ENCODE results near the gene THOC7.

DNA sequence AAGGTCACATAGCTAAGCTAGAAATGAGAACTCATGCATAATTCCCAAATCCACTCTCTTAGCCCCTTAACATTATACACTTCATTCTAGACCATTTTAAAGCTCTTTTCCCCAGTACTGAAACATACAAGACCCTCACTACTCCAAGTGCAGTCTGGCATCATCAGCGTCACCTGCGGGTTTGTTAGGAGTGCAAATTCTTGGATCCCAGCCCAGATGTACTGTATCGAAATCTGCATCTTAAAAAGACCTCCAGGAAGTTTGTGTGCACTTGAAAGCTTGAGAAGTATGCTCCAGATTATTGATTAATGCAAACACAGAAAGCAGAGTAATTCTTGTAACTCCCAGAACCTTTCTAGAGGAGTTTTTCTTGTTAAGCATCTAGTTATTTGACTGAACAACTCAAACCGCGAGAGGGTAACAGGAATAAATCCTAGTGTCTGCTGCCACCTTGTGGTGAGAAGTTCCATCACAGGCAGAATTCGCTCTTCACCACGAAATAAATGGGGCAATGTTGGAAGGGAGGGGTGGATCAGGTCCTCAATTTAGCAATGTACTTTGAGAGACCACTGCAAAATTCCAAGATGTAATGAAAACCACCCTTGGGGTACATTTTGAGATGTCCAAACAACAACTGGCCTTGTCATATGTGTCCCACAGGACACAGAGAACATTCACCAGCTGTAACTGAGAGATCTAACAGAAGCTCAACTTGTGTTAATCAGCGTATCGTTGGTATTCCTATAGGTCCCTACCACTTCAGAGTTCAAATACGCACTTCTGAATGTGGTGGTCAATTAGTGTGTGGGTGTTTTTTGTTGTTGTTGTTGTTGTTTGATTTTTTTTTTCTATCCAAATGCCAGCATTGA, 45.1 kb downstream of the THOC7 start:
- TF ChIP-seq, protein P1, sequence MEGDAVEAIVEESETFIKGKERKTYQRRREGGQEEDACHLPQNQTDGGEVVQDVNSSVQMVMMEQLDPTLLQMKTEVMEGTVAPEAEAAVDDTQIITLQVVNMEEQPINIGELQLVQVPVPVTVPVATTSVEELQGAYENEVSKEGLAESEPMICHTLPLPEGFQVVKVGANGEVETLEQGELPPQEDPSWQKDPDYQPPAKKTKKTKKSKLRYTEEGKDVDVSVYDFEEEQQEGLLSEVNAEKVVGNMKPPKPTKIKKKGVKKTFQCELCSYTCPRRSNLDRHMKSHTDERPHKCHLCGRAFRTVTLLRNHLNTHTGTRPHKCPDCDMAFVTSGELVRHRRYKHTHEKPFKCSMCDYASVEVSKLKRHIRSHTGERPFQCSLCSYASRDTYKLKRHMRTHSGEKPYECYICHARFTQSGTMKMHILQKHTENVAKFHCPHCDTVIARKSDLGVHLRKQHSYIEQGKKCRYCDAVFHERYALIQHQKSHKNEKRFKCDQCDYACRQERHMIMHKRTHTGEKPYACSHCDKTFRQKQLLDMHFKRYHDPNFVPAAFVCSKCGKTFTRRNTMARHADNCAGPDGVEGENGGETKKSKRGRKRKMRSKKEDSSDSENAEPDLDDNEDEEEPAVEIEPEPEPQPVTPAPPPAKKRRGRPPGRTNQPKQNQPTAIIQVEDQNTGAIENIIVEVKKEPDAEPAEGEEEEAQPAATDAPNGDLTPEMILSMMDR (IDR thresholded peaks at IDR 0.05; ENCODE audit: low read depth, low read length), result peak; percentile 93
- no peak for TF ChIP-seq EZH2phosphoT487 (IDR thresholded peaks at IDR 0.05; ENCODE audit: low read depth)
